ENCODE measurements around the gene RPA1.
"Not testable (repeated sequence)": the region's sequence is repeated elsewhere in the genome, so short reads cannot be mapped to it uniquely, and the experiment has no call there.

Gene RPA1

DNA sequence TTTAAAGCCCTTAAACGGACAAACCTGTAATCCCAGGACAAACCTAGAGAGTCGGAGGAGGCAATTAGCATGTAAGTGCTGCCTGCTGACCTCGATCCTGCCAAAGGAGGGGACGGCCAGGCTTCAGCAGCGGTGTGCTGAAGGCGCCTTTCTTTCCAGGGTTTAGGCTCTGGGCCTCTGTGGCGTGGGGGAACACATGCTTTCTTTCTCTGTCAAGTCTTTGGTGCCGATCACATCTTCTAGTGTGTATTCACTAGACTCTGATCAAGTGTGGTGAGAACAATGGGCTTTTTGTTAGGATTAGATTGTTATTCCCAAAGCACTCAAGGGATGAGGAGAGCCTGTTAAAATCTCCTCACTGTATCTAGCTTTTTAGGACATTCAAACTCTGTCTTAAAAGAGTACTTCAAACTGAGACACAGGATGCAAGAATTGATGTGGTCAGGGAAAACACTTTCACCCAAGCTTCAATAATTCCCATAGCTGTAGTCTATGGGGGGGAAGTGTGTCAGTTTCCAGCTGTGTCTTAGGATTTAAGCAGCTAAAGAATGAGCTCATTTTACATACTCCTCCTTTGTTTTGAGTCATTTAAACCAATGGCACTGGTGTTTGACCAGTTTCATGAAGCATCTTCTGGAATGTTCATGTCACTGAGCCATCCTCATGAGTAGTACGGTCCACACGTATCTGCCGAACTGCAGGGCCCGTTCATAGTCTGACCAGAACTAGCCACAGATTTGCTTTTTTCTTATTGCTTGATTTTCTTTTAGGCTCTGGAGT, 51.2 kb downstream of the RPA1 start:
- DNase-seq = no peak

DNA sequence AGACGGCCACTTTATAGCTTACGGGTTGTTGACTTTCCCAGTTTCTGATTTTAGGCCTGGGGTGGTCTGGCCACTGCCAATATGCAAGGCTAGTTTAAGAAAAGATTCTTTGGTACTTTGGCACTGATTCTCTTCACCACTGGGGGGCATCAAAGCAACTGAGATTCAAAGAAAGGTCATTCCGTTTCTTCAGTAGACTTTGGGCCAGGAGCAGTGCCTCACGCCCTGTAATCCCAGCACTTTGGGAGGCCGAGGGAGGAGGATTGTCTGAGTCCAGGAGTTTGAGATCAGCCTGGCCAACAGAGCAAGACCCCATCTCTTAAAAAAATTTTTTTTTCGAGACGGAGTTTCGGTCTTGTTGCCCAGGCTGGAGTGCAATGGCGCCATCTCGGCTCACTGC, 53.0 kb downstream of the RPA1 start:
- DNase-seq = no peak

DNA sequence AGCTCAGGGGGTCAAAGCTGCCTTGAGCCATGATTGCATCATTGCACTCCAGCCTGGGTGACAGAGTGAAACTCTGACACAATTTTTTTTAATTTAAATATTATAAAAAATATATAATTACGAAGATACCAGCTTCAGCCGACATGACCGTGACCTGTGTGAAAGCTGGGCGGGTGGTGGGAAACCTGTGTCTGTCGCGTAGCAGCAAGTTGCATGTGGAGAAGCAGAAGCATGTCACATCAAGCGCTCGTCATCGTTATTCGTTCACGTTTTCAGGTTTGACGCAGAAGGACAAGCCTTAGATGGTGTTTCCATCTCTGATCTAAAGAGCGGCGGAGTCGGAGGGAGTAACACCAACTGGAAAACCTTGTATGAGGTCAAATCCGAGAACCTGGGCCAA, 53.7 kb downstream of the RPA1 start:
- no peak for DNase-seq

DNA sequence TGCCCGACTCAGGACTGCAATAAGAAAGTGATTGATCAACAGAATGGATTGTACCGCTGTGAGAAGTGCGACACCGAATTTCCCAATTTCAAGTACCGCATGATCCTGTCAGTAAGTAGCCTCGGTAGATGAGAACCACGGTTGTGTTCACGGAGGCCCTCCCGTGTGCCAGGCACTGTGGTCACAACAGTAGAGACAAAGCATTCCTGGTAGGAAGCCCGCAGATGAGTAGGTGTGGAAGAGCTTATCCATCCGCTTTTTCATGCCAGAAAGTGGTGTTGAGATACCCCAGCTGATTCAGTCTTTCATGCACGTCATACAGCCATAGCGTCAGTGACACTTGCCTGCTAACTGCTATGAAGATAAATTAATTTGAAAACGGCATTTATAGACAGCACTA, 58.9 kb downstream of the RPA1 start:
- no peak for DNase-seq

DNA sequence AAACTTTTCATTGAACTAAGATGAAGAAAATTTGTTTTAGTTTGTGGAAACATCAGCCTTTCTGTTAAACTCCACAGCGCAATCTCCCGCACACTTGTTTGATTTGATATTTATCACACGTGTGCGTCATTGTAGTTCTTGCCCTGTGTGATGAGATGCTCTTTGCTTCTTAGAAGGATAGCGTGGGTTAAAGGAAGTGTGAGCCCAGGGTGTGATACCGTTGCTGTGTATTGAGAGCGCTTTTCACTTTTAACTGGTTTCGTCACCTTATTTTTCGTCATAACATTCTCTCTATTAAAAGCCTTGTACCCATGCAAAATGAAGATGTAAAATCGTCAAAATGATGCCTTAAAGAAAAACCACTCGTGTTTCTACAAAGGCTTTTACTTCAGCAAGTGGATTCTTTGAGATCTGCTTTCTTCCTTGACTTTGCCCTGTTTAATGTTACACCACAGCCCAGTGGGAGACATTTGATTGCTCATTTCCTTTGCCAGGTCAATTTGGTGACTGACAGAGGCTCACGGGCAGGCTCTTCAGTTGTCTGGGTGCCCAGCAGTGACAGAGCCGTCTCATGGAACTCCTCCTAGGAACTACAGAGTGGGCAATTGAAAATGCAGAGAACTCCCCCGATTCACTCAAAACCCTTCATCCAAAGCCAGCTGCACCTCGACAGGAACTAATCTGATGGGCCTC, 61.1 kb downstream of the RPA1 start:
- no peak for DNase-seq

DNA sequence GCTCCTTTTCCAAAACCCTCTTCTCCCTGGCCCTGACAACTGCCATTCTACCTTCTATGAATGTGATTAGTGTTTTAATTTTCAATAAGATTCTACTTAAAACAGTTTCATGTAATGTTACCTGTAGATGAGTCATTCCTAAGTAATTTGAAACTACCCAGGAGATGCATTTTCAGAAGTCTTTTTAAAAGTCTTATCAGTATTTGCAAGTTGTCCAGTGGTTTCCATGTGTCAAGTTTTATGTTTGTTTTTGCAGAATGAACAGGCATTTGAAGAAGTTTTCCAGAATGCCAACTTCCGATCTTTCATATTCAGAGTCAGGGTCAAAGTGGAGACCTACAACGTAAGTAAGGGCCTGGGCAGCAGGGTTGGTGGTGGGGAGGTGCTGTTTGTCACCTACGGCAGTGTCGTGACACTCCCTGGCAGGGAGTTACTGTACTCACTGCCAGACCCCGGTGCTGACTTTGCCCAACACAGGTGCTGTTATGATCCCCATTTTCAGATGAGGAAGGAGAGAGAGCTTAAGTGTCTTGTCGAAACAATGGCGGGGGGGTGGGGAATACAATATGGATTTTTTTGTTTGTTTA, 65.0 kb downstream of the RPA1 start:
- DNase-seq = no peak

DNA sequence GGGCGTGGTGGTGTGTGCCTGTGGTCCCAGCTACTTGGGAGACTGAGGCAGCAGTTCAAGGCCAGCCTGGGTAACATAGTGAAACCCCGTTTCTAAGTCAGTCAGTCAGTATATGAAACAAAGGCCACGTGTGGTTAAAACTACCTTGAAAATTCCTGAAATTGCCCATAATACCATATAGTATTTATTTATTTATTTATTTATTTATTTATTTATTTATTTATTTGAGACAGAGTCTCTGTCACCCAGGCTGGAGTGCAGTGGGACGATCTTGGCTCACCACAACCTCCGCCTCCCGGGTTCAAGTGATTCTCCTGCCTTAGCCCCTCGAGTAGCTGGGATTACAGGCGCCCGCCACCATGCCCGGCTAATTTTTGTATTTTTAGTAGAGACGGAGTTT, 65.7 kb downstream of the RPA1 start:
- not testable (repeated sequence) for DNase-seq

DNA sequence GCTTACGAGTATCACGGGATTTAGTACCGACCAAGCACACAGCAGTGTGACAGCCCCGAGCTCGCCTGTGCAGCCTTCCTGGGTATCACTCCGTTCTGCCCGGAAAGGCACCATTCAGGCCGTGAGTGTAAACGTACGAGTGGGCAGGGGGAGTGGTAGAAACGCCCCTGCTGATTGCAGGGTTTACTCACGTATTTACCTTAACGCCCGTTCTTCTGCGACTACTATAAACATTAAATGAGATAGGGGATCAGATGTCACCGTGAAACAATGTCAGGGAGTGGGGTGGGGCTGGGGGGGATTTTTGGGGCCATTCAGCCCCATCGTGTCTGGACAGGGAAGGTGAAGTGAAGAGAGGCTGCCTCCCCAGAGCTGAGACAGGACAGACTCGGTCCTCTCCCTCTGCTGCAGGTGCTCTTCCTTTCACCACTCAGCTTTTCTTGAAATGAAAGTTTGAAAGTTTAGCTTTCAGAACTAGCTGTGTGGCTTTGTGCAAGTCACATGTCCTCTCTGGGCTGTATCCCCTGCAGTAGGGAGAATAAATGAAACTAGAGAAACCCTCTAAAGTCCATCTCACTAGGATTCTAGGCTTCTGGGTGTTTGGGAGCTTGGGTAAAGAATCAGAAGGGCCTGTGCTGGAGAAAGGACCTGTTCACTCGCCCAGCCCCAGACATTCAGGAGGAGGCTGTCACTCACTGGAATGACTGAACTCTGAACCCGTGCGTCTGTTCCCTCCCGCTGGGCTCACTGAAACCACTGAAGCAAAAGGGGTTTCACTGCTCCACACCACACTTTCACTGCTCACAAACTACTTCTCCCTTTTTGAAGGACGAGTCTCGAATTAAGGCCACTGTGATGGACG, 66.7 kb downstream of the RPA1 start:
- no peak for DNase-seq

DNA sequence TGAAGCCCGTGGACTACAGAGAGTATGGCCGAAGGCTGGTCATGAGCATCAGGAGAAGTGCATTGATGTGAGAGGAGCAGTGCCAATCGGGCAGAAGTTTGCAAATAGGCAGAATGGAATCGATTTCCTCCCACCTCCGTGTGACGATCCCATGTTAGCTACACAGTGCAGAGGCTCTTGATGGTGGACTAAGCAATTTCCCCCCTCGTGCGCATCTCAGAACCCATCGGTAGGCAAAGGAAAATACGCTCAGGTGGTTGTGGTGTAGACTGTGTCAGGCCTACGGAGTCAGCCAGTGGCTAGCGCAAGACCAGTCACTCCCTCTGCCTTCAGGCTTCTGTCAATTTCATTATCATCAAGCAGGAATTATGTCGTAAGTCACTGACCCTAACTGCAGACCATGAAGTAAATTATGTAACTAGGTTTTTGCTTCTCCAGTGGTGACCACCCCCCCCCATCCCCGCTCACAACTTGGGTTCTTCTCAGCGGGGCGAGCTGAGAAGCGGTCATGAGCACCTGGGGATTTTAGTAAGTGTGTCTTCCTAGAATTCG, 67.4 kb downstream of the RPA1 start:
- no peak for DNase-seq

DNA sequence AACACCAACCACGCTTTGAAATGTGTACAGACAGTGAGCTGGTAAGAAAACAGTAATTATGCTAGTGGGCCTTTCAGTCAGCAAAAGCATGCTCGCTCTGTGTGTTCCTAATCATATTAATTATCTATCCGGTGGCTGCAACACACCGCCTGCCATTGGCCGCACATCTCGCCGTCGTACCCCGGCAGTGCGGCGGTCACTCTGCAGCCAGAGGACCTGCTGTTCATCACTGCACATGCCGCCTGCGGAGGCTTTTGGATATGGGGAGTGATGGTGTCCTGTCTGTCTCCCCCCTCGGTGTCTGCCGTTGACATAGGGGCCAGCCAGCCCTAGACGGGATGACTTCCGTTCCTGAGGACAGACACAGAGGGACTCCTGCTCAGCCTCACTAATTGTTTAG, 68.5 kb downstream of the RPA1 start:
- no peak for DNase-seq

DNA sequence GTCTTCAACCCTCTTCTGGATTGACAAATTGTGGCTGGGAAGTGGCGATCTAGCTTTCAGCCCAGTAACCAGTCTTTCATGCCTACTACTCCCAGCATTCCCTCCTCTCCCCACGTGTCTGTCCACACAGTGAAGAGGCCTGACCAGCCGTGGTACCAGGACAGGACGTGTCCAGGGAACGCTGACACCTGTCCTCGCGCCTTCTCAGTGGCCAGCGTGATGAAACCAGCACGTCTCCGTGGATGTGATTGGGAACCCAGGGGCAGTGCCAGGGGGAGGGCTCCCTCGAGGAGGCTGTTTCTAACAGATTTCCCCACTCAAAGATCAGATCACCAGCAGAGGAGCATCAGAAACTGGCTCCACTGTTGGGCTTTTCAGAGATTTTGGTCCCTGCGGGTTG, 69.1 kb downstream of the RPA1 start:
- DNase-seq = no peak

DNA sequence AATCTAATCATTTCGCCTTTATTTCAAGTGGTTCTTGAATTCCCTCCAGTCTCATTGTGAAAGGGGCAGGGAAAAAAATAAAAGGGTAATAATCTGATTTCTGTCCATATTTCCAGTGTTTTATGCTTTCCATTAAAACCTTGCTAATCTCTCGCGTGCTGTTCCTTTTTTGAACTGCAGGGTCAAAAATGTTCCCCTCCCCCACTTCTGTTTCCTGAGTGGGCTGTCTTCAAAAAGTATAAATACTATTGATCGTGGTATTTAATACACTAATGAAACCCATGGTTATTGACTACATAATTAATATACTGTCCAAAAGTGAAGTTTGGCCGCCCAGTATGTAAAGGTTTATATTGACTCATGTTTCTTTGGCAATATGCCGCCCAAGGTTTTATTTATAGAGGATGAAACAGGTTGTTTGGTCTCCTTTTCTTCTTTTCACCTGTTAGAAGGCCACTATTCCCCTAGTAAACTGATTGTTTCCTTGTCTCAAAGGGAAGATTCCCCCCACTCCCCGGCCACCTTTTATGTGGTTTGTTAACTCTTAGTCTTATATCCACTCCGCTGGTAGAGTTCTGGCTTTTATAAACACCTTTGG, 69.7 kb downstream of the RPA1 start:
- no peak for DNase-seq

DNA sequence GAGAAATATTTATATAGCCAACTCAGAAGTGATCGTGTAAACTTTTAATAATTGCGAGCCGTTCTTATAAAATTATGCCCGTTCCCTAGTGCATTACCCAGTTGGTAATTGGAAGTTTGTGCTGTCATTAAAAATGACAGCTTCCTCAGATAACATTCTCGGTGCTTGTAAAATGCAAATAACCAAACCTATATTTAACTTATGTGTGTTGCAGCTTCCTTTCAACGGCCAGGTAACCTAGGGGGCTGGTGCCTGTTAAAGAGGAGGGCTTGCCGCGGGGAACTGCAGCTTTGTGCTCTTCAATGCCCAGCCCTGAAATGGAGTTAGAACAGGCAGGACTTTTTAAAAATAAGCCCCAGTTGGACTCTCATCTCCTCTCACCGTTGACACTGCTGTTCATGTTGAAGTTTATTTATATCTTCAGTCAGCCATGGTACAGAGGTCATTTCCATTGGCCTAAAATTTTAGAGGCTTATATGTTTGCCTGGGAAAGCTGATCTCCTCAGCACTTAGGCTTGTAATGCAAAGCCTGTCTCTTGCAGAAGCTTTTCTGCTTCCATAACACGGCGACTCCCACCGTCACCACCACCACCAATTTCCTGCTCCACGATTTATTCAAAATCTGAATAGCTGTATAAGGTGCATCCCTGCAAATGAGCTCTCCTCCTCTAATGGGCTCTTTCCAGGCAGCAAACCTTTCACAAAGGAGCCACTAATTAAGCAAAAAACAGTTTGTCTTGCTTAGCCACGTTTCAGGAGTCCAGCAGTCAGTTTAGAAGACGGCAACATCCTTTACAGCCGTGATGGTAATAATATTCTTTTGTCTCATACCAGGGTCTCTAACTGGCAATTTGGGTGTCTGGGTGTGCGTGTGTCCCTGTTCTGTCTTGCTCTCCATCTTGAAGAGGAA, 74.7 kb downstream of the RPA1 start:
- peak; percentile 54 for DNase-seq

DNA sequence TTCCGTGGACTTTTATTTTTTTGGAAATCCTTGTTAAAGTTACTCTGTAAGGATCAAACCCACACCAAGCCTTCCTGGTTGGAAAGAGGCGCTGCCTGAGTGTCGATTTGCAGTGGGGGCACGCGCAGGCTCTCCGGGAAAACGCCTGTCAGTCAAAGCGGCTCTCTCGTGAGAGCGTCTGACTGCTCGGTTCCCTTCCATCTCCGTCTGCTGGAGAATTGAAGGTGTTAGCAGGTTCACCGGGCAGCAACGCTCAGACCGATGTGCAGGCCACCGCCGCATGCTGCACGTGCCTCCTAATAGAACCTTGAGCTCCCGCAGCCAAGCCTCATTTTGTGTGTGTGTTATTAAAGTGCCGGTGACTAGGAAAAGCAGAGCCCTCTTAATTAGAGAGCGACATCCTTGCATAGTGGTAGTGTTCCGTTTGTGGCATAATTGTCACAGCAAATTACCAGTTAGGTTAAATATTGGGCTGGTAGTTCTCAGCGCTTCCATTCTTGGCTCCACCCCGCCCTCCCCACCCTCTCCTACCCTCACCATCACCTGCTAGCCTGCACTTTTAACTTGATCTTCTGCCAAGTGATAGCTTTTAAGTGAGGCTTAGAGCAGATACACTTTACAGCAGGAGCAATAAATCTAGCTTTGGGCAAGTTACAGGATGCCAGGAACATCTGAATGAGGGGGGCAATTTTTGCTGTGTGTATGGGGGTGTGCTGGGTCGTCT, 75.5 kb downstream of the RPA1 start:
- peak; percentile 89 for DNase-seq

DNA sequence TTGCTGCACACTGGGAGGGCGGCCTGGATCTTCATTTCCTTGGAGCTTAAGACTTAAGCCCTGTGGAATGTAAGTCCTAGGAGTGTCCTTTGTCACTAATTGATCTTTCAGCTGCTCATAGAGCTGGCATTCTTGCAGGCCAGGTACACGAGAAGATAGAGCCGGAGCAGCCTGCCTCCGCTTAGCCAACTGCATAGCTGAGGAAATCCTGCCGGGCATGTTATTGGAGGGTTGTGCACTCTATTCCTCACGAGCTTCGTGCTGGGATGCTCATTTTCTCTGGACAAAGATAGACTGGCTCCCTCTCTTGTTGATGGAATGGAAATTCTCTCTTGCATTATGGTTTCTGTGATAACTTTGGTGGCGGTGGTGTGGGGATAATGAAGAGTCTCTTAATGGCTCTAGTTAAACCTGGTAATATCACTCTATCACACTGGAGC, 76.9 kb downstream of the RPA1 start:
- DNase-seq = no peak

DNA sequence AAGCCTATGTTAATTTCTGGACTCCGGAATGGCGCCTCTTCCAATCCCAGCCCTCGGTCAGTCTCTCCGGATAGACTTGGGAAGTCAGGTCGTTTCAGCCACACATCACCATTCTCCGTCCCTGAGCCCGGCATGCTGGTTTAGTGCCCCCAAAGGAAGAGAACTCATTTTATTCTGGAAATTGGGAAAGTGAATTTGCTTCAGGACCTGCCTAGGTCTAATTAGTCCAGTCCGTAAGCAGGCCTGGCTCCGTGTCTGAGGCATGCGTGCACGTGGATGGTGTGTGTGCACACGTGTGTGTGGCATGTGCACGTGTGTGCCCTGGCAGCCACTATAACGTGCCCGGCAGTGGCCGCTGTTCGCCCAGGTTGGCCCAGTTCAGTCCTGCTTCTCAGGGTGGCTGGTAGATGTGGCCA, 77.4 kb downstream of the RPA1 start:
- no peak for DNase-seq

DNA sequence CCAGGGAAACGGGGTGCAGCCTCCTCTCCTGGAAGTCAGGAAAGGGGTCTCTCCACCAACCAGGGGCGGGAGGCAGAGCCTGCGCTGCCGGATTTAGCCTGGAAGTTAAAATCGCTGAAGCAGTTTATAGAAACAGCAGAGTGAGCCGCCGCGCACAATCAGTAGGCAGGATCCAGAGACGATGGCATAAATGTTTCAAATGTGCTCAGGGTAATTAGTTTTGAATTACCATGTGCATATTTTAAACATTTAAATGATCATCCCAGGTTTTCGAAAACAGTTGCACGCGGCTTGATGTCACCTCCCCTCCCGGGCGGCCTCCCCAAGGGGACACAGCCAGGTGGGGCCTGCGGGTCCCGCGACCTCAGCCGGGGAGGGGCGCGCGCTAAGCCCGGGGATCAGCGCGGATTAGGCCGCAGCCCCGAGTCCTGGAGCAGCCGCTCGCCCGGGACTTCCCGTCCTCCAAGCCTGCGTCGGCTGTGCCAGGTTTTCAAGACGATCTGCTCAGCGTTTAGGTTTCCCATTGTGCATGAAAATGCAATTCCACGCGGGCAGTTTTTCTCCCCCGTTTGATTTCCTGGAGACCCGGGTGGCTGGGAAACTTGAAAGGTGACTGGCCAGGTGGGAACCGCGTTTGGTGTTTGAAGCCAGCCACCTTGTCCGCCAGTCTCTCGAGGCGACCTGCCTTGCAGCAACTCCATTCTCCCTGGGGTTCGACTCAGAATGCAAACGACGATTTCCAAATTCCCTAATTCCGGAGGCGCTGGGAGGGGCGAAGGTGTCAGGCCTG, 78.3 kb downstream of the RPA1 start:
- DNase-seq = no peak

DNA sequence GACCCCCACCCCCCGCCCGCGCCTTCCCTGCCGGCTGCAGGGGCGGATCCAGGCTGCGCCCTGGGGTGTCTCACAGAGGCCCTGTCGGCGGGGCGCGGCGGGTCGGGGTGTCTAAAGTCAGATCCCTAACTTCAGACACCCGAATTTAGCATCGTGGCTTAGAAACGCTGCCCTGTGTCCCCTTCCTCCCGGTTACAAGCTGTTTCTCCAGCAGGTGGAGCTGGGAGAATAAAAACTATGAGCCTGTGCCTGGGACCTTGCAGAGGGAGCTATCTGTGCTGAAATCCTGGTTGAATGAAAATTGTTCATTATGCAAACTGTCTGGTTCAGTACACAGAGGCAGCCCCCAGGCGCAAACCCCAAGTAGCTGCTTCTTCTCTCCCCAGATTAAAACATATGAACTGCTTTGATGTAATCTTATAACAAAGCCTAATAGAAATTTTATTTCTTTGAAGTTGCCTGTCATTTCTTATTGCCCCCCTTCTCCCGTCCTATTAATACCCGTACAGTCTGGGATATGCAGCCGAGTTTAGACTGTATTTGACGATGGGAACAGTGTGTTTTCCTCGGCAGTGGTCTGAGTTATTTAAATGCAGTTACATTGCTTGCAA, 79.0 kb downstream of the RPA1 start:
- DNase-seq = peak; percentile 73

DNA sequence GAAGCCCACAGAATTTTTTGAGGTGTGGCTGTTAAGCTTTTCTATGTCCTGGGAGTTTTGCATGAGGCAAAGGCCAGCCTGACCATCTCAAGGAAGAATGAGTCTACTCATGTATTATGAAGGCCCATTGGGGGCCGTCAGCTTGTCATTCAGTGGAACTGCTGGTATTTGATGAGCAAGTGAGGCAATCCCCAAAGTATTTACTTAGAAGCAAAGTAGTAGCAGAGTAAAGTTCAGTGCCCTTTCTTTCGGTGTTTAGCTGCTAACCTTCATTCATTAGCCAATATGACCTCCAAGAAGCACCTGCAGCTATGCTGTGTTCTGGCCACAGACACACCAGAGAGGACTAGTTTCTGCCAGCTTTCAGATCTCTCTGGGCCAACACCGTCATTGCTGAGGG, 80.2 kb downstream of the RPA1 start:
- no peak for DNase-seq
